Endothelial cell of hepatic sinusoid (primary cell): ENCODE results near the gene CFAP298.
"Not testable (repeated sequence)": the region's sequence is repeated elsewhere in the genome, so short reads cannot be mapped to it uniquely, and the experiment has no call there.

Source experiments
- in situ Hi-C: cut with HindIII; loops from 2 replicates; pipeline ENCODE4 v1.10.0; 2017; ENCODE audit warnings: low sequenced_read_pairs

The CFAP298 gene

GRCh38 chr21:32612075-32612998 lies at the start of gene CFAP298:
Gene CFAP298 (minus strand): TSS chr21:32612377. CDS start chr21:32612243, 134 bp downstream.
- in situ Hi-C loops: no loop called here

- in situ Hi-C loops: not testable (repeated sequence)
These were observed 49.0 kb upstream of the CFAP298 start for GRCh38 chr21:32661026-32661782.

GRCh38 chr21:32658524-32658923 lies 46.3 kb upstream of the CFAP298 start:
- in situ Hi-C loops: no loop called here

- in situ Hi-C loops: no loop called here
These were observed 41.2 kb upstream of the CFAP298 start for GRCh38 chr21:32653326-32653901.

GRCh38 chr21:32648165-32648564 lies 36.0 kb upstream of the CFAP298 start:
- in situ Hi-C loops: no loop called here

- in situ Hi-C loops: no loop called here
These were observed 33.3 kb upstream of the CFAP298 start for GRCh38 chr21:32645261-32646182.

GRCh38 chr21:32641710-32642698 lies 29.8 kb upstream of the CFAP298 start:
- in situ Hi-C loops: no loop called here

GRCh38 chr21:32626621-32627196 lies 14.5 kb upstream of the CFAP298 start:
- in situ Hi-C loops: no loop called here

- in situ Hi-C loops: not testable (repeated sequence)
These were observed 6.0 kb upstream of the CFAP298 start for GRCh38 chr21:32618218-32618617.

GRCh38 chr21:32613436-32614043 lies 1.4 kb upstream of the CFAP298 start:
- in situ Hi-C loops: no loop called here

- in situ Hi-C loops: no loop called here
These were observed 791 bp upstream of the CFAP298 start for GRCh38 chr21:32612999-32613337.

- in situ Hi-C loops: no loop called here
These were observed 643 bp downstream of the CFAP298 start for GRCh38 chr21:32611471-32611997.

- in situ Hi-C loops: not testable (repeated sequence)
These were observed 1.2 kb downstream of the CFAP298 start for GRCh38 chr21:32610940-32611339.

GRCh38 chr21:32608851-32609250 lies 3.3 kb downstream of the CFAP298 start:
- in situ Hi-C loops: loop anchor here (5.0 kb wide), 2 partner anchors 102 to 202 kb away; no protein-coding TSS in a partner anchor

GRCh38 chr21:32605469-32605868 lies 6.7 kb downstream of the CFAP298 start:
- in situ Hi-C loops: loop anchor here (5.0 kb wide), 2 partner anchors 98 to 198 kb away; no protein-coding TSS in a partner anchor

GRCh38 chr21:32604464-32604863 lies 7.7 kb downstream of the CFAP298 start:
- in situ Hi-C loops: no loop called here

GRCh38 chr21:32603131-32603530 lies 9.0 kb downstream of the CFAP298 start:
- in situ Hi-C loops: no loop called here

- in situ Hi-C loops: no loop called here
These were observed 10.1 kb downstream of the CFAP298 start for GRCh38 chr21:32602099-32602498.
